CD4-positive, alpha-beta T cell treated with Interleukin-21 for 1 hour (primary cell): ENCODE results near the gene VPS18.
"Not testable (repeated sequence)": the region's sequence is repeated elsewhere in the genome, so short reads cannot be mapped to it uniquely, and the experiment has no call there.

Source experiments
- DNase-seq: peaks from one replicate; pipeline ENCODE4 v3.0.0-alpha.2; 2020

The VPS18 gene, protein sequence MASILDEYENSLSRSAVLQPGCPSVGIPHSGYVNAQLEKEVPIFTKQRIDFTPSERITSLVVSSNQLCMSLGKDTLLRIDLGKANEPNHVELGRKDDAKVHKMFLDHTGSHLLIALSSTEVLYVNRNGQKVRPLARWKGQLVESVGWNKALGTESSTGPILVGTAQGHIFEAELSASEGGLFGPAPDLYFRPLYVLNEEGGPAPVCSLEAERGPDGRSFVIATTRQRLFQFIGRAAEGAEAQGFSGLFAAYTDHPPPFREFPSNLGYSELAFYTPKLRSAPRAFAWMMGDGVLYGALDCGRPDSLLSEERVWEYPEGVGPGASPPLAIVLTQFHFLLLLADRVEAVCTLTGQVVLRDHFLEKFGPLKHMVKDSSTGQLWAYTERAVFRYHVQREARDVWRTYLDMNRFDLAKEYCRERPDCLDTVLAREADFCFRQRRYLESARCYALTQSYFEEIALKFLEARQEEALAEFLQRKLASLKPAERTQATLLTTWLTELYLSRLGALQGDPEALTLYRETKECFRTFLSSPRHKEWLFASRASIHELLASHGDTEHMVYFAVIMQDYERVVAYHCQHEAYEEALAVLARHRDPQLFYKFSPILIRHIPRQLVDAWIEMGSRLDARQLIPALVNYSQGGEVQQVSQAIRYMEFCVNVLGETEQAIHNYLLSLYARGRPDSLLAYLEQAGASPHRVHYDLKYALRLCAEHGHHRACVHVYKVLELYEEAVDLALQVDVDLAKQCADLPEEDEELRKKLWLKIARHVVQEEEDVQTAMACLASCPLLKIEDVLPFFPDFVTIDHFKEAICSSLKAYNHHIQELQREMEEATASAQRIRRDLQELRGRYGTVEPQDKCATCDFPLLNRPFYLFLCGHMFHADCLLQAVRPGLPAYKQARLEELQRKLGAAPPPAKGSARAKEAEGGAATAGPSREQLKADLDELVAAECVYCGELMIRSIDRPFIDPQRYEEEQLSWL

GRCh38 chr15:40893733-40894680 lies at the start of gene VPS18:
Gene VPS18, plus strand, starts transcription at chr15:40894450. Its CDS starts 319 bp downstream, at chr15:40894769.
- peak; percentile 98 for DNase-seq

DNA sequence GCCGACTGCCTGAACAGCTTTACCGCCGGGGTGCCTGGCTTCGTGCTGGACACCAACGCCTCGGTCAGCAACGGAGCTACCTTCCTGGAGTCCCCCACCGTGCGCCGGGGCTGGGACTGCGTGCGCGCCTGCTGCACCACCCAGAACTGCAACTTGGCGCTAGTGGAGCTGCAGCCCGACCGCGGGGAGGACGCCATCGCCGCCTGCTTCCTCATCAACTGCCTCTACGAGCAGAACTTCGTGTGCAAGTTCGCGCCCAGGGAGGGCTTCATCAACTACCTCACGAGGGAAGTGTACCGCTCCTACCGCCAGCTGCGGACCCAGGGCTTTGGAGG lies 49.6 kb upstream of the VPS18 start:
- peak; percentile 26 for DNase-seq

DNA sequence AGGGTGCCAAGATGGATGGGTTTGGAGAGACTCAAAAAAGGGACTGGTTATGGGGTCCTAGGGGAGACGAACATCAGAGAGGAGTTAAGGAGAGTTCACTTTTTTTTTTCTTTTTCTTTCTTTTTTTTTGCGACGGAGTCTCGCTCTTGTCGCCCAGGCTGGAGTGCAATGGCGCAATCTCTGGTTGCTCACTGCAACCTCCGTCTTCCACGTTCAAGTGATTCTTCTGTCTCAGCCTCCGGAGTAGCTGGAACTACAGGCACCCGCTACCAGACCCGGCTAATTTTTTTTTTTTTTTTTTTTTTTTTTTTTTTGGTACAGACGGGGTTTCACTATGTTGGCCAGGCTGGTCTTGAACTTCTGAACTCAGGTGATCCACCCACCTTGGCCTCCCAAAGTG lies 49.2 kb upstream of the VPS18 start:
- DNase-seq, result no peak

GRCh38 chr15:40845511-40846284 lies 48.6 kb upstream of the VPS18 start:
- no peak for DNase-seq

- DNase-seq, result no peak
Measured at GRCh38 chr15:40846841-40847222, 47.4 kb upstream of the VPS18 start.

- DNase-seq, result peak; percentile 18
Measured at GRCh38 chr15:40847223-40847961, 46.9 kb upstream of the VPS18 start.

GRCh38 chr15:40850576-40851112 lies 43.6 kb upstream of the VPS18 start:
- no peak for DNase-seq

DNA sequence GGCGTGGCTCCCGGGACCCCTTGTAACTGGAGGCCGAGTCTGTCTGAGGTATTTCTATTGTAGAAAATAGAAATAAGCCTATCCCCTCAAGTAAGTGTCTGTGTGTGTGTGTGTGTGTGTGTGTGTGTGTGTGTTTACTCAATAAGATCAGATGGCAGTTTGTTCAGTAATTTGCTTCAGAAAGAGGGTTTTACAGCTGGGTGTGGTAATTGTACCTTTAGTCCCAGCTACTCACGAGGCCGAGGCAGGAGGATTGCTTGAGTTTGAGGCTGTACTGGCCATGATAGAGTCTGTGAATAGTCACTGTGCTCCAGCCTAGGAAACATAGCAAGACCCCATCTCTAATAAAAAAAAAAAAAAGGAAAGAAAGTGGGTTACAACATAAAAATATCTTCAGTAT lies 41.7 kb upstream of the VPS18 start:
- DNase-seq, result no peak

GRCh38 chr15:40853241-40853890 lies 40.9 kb upstream of the VPS18 start:
- DNase-seq, result no peak

GRCh38 chr15:40854161-40854560 lies 40.1 kb upstream of the VPS18 start:
- no peak for DNase-seq

DNA sequence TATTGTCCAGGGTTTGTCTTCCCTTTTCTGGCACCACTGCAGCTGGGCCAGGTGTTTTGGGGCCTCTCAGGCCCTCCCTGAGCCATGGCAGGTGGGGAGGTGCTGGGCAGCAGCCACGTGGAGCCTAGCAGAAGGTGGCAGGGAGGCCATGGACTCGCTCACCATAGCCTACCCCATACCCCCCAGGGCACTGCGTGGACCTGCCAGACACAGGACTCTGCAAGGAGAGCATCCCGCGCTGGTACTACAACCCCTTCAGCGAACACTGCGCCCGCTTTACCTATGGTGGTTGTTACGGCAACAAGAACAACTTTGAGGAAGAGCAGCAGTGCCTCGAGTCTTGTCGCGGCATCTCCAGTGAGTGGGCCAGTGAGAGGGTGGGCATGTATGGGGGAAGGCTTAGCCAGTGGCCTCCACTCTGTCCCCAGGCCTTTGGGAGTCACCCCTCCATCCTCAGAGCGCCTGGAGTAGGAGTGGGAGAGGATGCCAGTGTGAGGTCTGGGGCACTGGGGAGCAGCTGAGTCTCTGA lies 38.5 kb upstream of the VPS18 start:
- DNase-seq, result no peak

GRCh38 chr15:40856746-40857145 lies 37.5 kb upstream of the VPS18 start:
- no peak for DNase-seq

GRCh38 chr15:40857601-40858341 lies 36.5 kb upstream of the VPS18 start:
- DNase-seq, result peak; percentile 83

GRCh38 chr15:40858706-40859105 lies 35.5 kb upstream of the VPS18 start:
- DNase-seq, result no peak

DNA sequence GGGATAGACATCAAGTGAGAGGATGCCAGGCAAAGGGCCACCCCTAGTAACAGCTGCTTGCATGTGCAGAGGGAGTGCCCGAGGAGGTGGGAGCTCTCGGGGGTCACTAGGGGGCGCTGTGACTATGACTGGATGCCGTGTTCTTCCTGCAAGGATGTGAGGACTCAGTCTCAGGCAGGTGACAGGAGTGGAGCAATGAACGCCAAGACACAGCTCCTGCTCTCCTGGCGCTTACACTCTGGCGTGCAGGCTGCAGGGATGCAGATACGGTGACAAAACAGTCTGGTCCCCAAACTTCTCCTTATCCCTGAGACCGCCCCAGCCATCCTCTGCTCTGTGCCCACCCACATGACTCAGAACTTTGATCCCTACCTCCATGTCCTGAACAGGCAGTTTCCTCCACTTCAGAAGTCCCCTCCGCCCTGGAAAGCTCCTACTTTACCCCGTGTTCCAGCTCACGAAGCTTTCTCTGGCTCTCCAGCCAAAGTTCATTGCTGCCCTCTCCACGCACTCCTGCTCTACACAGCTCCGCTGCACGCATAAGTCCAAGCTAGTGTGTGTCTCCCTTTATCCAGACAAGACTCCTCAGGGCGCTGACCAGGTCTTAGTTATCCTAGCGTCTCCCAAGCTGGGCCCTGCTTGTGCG lies 34.9 kb upstream of the VPS18 start:
- DNase-seq, result peak; percentile 81

DNA sequence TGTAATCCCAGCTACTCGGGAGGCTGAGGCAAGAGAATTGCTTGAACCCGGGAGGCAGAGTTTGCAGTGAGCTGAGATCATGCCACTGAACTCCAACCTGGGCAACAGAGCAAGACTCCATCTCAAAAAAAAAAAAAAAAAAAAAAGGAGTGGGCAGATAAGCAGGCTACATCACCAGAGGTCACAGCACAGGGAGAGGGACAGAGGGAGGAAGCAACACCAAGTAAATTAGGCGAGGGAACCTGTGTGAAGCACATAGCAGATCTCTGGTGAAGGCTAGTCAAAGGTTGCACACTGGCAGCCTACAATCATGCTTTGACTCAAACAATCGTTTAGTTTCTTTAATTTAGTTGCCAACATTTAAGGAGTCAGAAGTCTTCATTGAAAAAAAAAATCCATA lies 33.1 kb upstream of the VPS18 start:
- DNase-seq, result not testable (repeated sequence)

DNA sequence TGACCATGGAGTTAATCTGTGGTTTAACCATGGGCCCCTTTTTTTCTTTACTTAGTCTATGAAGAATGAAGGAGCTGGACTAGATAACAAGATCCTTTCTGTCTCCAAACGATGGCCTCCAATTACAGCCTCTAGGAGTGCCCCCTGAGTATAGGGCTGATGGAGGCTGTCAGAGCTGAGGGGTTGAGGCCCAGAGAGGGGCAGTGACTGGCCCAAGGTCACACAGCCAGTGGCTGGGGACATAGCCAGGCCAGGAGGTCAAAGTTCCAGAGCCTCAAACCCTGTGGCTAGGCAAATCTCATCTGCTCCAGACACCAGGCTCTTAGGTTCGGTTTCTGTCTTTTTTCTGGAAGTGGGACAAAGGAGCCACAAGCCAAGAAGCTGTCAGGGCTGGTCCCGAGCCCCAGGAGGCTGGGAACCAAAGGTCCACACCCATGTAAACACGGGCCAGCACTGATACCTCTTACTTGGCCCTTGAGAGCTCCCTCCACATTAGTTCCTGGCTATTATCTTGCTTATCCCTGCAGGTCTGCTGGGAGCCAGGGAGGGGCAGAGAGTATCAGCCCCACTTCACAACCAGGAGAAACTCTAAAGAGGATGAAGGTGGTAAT lies 30.5 kb upstream of the VPS18 start:
- no peak for DNase-seq

DNA sequence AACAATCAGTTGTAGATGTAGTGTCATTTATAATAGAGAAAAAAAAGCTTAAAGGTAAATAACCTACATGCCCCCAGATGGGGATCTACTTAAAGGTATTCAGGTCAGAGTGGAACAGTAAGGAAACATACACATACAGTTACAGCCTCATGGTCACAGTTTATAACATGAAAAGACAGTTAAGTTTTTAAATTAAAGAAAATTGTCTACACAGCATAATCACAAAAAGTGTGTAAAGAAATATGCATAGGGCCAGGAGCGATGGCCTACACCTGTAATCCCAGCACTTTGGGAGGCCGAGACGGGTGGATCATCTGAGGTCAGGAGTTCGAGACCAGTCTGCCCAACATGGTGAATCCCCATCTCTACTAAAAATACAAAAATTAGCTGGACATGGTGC lies 27.1 kb upstream of the VPS18 start:
- DNase-seq, result no peak
